Fibroblast of skin of right quadriceps (primary cell): ENCODE measurements around the gene PRPF4.

Experiments
- DNase-seq: peaks from one replicate; pipeline ENCODE4 v3.0.0-alpha.2; 2013

PRPF4 gene

GRCh38 chr9:113315231-113315630 lies 39.8 kb downstream of the PRPF4 start:
- DNase-seq, result no peak

- DNase-seq, result no peak
Measured at GRCh38 chr9:113316030-113316429, 40.6 kb downstream of the PRPF4 start.

GRCh38 chr9:113317777-113318176 lies 42.3 kb downstream of the PRPF4 start:
- DNase-seq, result no peak

- no peak for DNase-seq
Measured at GRCh38 chr9:113319054-113319453, 43.6 kb downstream of the PRPF4 start.

GRCh38 chr9:113320051-113320450 lies 44.6 kb downstream of the PRPF4 start:
- no peak for DNase-seq

DNA sequence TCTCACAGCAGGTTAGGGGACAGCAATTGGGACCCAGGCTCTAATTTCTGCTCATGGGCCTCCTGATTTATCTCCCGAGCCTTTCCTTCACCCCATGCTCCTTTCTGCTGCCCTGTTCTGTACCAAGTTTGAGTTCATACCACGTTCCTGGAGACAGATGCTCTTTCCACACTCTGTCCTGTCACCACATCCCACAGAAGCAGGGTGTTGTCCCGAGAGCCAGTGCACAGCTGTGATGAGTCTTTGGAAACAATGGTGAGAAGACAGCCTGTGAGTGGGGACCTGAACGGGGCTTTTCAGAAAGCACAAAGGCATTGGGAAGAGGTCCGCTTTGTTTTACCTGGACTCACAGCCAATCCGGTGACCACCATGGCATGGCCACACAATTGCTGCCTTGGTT lies 47.2 kb downstream of the PRPF4 start:
- DNase-seq, result no peak

GRCh38 chr9:113326230-113326629 lies 50.8 kb downstream of the PRPF4 start:
- no peak for DNase-seq

GRCh38 chr9:113328045-113328782 lies 52.8 kb downstream of the PRPF4 start:
- no peak for DNase-seq

DNA sequence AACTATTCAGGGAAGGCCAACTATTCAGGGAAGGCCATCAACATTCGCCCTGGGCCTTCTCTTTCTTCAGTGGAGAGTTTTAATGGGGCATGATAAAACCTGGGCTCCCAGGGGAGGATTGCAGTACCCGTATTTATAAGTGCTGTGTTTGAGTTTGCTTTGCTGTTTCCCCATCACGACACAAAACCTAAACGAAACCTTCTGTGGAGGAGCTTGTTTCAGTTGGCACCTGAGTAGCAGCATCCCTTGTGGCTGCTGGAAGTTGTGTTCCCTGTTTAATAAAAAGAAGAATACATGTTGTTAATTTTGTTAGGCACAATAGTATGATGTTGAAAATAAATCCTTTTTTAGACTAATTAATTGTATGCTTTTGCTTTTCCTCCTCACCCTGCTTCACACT lies 56.3 kb downstream of the PRPF4 start:
- DNase-seq, result no peak

DNA sequence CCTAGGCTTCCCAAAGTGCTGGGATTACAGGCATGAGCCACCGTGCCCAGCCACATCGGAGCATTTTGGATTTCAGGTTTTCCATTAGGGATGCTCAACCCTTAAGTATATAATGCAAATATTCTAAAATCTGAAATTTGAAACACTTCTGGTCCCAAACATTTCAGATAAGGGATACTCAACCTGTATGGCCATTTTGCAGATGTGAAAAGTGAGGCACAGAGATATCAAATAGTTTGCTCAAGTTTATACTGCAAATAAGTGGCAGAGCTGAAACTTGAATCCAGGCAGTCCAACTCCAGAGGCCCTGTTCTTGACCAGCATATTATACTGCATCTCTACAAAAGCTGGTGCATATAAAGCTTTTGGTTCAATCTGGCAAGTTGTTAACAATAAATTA lies 62.3 kb downstream of the PRPF4 start:
- no peak for DNase-seq

DNA sequence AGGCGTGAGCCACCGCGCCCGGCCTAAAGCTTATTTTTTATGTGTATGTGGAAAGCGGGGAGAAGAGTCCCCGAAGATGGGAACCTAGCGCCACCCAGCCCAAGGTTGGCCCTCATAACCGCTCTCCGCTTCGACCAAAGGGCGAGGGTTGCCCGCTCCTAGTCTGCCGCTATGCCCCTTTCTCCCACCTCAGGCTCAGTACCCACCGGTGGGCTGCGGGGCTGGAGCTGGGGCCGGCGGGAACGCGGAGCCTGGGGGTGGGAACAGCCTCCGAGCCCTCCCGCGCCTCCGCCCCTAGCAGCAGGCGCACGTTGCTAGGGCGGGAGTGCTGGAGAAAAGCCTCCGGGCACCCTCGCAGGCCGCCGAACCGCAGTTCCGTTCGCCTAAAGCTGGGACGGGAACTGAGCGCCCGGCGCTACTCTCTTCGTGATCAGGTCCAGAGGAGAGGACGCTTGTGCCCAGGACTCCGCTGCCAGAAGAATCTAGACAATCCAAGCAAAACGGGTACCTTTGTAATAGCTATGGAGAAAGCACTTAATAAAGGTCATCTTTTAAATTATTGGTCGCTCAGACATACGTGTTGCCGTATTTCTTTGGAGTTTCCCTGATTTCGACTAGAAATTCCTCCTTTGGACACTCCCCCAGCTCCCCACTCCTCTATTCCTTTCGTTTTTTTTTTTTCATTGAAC lies 64.7 kb downstream of the PRPF4 start, which contains the start of gene WDR31:
TSS of gene WDR31 (minus strand) at position 265 of the 689 bp plus-strand sequence. CDS start 8,253 bp downstream, outside the sequence.
- peak; percentile 89 for DNase-seq

- no peak for DNase-seq
Measured at GRCh38 chr9:113341712-113342410, 66.4 kb downstream of the PRPF4 start.
